C4-2B (cell line): ENCODE data around the gene MYH15.
A peak's percentile ranks its signal among the peaks of the same experiment; 100 is the strongest.

Experiments used
- H3K27ac ChIP-seq: fragments of 450-650 bp; 2 replicates; pipeline ENCODE4 v1.5.1; 2017
- CTCF ChIP-seq: fragments of 450-650 bp; conservative IDR thresholded peaks from 2 replicates; pipeline ENCODE4 v1.5.1; 2017; ENCODE audit warnings: mild to moderate bottlenecking
- ZFX ChIP-seq: fragments of 450-650 bp; IDR thresholded peaks from 2 replicates; pipeline ENCODE4 v1.6.1; 2017

Gene MYH15

GRCh38 chr3:108442281-108442680 is 68.1 kb downstream of the MYH15 start:
- H3K27ac ChIP-seq: no peak overlapping the region
- TF ChIP-seq CTCF (no peak), ZFX (no peak)

DNA sequence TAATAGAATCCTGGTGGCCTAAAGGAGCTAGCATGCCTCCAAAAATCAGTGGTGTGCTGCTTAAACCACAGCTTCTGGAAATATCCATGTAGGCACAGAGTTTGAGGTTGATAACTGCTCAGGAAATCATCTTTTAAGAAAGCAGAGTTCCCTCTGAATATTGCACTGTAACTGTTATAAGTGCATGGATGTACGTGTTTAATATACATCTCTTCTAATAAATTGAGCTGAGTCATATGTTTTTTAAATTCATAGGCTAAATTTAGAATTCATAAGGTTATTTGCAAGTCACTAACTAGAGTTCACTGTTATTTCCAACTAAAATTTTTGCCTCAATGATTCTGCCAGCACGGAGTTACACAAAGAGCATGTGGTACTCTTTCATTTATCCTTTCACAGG is 68.9 kb downstream of the MYH15 start:
- TF ChIP-seq CTCF (no peak), ZFX (no peak)
- H3K27ac ChIP-seq: no peak overlapping the region

DNA sequence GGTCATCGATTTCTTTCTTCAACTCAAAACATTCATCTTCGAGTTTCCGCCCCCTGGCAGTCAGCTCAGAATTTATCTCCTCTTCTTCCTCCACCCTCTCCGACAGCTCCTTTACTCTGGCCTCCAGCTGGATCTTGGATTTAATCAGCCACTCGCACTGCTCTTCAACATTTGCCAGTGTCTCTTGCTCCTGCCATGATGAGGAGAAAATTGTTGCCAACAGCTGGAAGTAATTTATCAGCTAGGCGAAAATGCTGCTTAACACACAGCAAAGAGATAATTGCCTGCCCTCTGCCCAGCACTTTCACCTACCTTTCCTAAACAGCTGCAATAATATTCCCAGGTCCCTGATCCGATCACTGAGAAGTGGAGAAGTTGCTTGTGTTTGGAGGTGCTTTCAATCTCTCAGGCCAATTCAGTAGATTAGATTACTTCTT is 69.3 kb downstream of the MYH15 start:
- TF ChIP-seq ZFX (no peak), CTCF (no peak)
- no peak overlapping the region for H3K27ac ChIP-seq

DNA sequence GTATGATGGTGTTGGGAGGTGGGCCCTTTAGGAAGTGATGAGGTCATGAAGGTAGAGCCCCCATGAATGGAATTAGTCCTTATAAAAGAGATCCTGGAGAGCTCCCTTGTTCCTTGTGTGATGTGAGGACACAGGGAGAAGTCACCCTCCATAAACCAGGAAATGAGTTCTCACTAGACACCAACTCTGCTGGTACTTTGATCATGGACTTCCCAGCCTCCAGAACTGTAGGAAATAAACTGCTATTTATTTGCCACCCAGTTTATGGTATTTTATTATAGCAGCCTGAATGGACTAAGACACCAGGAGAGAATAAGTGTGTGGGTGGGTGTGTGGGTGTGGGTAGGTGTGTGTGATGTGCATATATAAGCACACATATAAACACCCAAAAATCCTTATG is 71.9 kb downstream of the MYH15 start:
- H3K27ac ChIP-seq: no peak overlapping the region
- no peak for TF ChIP-seq ZFX
- no peak for TF ChIP-seq CTCF

DNA sequence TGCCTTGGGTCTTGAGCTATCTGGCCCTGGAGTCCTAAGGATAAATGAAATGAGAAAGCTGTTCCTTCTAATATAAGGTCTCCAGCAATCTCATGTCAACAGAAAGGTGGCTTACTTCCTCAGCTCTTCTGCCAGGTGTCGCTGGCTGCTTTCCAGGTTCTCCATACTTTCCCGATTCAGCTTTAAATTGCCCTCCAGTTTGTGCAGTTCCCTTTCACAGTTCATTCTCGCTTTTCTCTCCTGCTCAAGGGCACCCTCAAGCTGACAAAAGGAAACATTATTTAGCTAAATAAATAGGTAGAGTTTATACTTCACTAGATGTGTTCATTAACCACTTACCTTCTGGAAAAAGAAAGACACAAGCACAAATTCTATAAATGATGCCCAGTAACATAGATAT is 73.0 kb downstream of the MYH15 start:
- peak; percentile 48 for TF ChIP-seq CTCF
- no peak for TF ChIP-seq ZFX
- no peak overlapping the region for H3K27ac ChIP-seq

DNA sequence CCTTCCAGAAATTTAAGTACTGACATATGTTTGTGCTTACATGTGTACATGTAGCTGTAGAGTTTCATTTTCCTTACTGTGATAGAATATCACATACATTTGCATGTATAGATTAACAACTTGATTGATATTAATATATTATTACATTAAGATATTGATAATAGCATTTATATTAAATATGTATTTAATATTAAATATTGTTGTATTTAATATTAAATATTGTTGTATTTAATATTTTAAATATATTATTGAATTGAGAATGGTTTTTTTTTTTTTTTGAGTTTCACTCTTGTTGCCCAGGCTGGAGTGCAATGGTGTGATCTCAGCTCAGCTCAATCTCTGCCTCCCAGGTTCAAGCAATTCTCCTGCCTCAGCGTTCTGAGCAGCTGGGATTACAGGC is 76.5 kb downstream of the MYH15 start:
- no peak for TF ChIP-seq ZFX
- no peak for TF ChIP-seq CTCF

GRCh38 chr3:108432431-108432830 is 78.0 kb downstream of the MYH15 start:
- H3K27ac ChIP-seq: no peak overlapping the region

More for the DNA sequence above, 76.5 kb downstream of the MYH15 start:
- H3K27ac ChIP-seq: no peak overlapping the region

More at GRCh38 chr3:108432431-108432830, 78.0 kb downstream of the MYH15 start:
- TF ChIP-seq ZFX (no peak), CTCF (no peak)
